ENCODE results near the gene TXNIP. TPM values are rescaled to one million over a fixed set of nuclear protein-coding genes. Genes with fewer than 3 reads are reported as not detected.

The TXNIP gene
- total and polyA plus RNA-seq, 2 of the 4 experiments (the other 2 are of a cell fraction): 36.4 to 77.2 TPM

DNA sequence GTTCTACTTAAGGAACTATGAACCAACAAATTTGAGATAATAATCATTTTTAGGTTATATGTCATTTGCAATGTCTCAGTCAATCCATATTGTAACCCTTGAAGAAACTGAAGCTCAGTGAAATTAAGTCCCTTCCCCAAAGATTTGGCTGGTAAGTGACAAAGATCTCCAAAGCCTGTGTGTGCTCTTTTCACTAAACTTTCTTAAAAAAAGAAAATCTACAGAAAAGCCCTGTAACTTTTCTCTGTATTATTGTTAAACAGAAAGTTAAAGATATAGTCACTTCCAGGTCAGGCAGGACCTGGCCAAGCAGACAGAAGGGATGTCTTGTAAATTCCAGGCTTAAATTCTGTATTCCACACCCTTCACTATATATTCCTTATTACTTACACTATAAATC lies 40.0 kb downstream of the TXNIP start:
- BruUV-seq (replicated peaks): no TSS peak
- Histone ChIP-seq H3K27ac (ENCODE audit: insufficient read depth, low read length) (peak overlapping the region; percentile 65; the same call in 1 of the 2 replicates), H3K27me3 (ENCODE audit: control insufficient read depth, insufficient read depth, low read length) (no peaks in the 10 kb centered on the region), H4K8ac (ENCODE audit: low read depth in 2 of 2, low read length in 2 of 2) (no peak overlapping the region; a peak in 1 of 4 replicates), H2AFZ (replicated peaks; ENCODE audit: low read length, poor library complexity) (no peak overlapping the region), H3K4me3 (ENCODE audit: insufficient read depth, low read depth, low read length) (peak overlapping the region; percentile 68), H4K91ac (ENCODE audit: insufficient read depth, low read depth, low read length) (no peak overlapping the region), H2AK9ac (replicated peaks; ENCODE audit: low read depth, low read length, poor library complexity) (no peak overlapping the region), H2BK20ac (ENCODE audit: low read depth, low read length) (no peak overlapping the region), H4K20me1 (ENCODE audit: insufficient read depth, low read length) (peaks cover 19% of the 10 kb centered on the region; the same call in 1 of the 2 replicates), H3K79me1 (ENCODE audit: low read depth in 1 of 2, low read length in 2 of 2) (peaks cover 21 to 66% of the 10 kb centered on the region in 2 experiments), H2BK120ac (ENCODE audit: low read depth, low read length) (no peak overlapping the region), H3K14ac (replicated peaks; ENCODE audit: low read depth, low read length) (peak overlapping the region; percentile 28; the same call in 1 of the 2 replicates), H3K18ac (ENCODE audit: low read depth, low read length) (no peak overlapping the region), H3K56ac (ENCODE audit: extremely low read depth, insufficient read depth, low read length) (no peak overlapping the region), H3K4me2 (ENCODE audit: low read depth, low read length) (peak overlapping the region; percentile 99), H3K36me3 (ENCODE audit: control insufficient read depth, insufficient read depth, low read length) (peaks cover 4% of the 10 kb centered on the region), H4K5ac (ENCODE audit: low read depth, low read length) (no peak overlapping the region), H2BK15ac (ENCODE audit: low read depth, low read length) (no peak overlapping the region), H3K23ac (ENCODE audit: low read depth, low read length) (peak overlapping the region; percentile 42; the same call in 1 of the 2 replicates), H3K4ac (ENCODE audit: low read depth, low read length) (no peak overlapping the region; the same call in 1 of the 2 replicates), H3K9me1 (ENCODE audit: insufficient read depth, low read length) (peaks cover 12% of the 10 kb centered on the region; the same call in 1 of the 2 replicates), H2AK5ac (ENCODE audit: low read depth, low read length) (0 out of 2 replicates have a peak overlapping the region, but pooled peaks have one; percentile 5), H2BK5ac (ENCODE audit: low read depth, low read length, poor library complexity, severe bottlenecking) (peak overlapping the region; percentile 98), H3K4me1 (ENCODE audit: control insufficient read depth, insufficient read depth, low read length) (peaks cover 8% of the 10 kb centered on the region), H3K9me3 (ENCODE audit: control insufficient read depth, insufficient read depth, low read length) (no peaks in the 10 kb centered on the region), H3K9ac (ENCODE audit: low read depth, low read length) (peak overlapping the region; percentile 87)
- POLR2A ChIA-PET (ENCODE audit: unreplicated experiment): interaction anchor here (0.6 kb wide), 1 partner anchor 38 kb away, joined by 3 read pairs; the partner anchor contains the start of gene PEX11B
- intact Hi-C loops (cut with micrococcal nuclease): loop anchor here (2.0 to 10.0 kb wide), 3 partner anchors 30 to 99 kb away; partner anchors contain the start of genes PIAS3 and RBM8A
- CTCF ChIA-PET: no interaction called here
- DNase-seq (no peak), ATAC-seq (ENCODE audit: low read depth) (no peak)
- no peak for TF ChIP-seq MXI1 (IDR thresholded peaks at IDR 0.05; ENCODE audit: borderline replicate concordance, low read depth, low read length)
- no peak for TF ChIP-seq CTCF (conservative IDR thresholded peaks at IDR 0.05; ENCODE audit: low read depth, low read length)
- no peak for TF ChIP-seq NFE2L2 (IDR thresholded peaks at IDR 0.05; ENCODE audit: low read depth, low read length)
- TF ChIP-seq RCOR1 (IDR thresholded peaks at IDR 0.05; ENCODE audit: insufficient replicate concordance, low read length): no peak
- TF ChIP-seq MAZ (IDR thresholded peaks at IDR 0.05; ENCODE audit: borderline replicate concordance, low read depth, low read length): no peak
- dilution Hi-C loops (cut with HindIII; ENCODE audit: low sequenced_read_pairs, unreplicated experiment): no loop called here
- in situ Hi-C loops (cut with MboI; ENCODE audit: low sequenced_read_pairs): no loop called here
